Common myeloid progenitor, CD34-positive (primary cell): ENCODE measurements around the gene TTC23.
A peak's percentile ranks its signal among the peaks of the same experiment; 100 is the strongest.

Experiments used
- CTCF ChIA-PET: fragments of 350-600 bp; sonication (Branson Sonifier 250); formaldehyde crosslinking; loops from one replicate; lab custom pipeline; 2021; ENCODE audit warnings: antibody characterized with exemption; lab: Charles Lee
- POLR2A ChIA-PET: fragments of 350-600 bp; sonication (Branson Sonifier 250); formaldehyde crosslinking; loops from one replicate; lab custom pipeline; 2021; ENCODE audit warnings: antibody characterized with exemption; lab: Charles Lee
- DNase-seq, 3 donors: peaks; one replicate each; pipeline versions ENCODE4 v3.0.0 to v3.0.0-alpha.2; 2013
- H3K27ac ChIP-seq, 2 experiments: 1 replicate in 1 of 2; 2 replicates in 1 of 2; pipeline ENCODE4 v1.7.0; 2013; ENCODE audit warnings: inconsistent platforms in 2 of 2, low read length in 2 of 2, mild to moderate bottlenecking in 2 of 2, low read depth in 1 of 2, moderate library complexity in 1 of 2; ENCODE audit not compliant: severe bottlenecking in 2 of 2, insufficient read depth in 1 of 2, poor library complexity in 1 of 2
- H3K27me3 ChIP-seq, 5 experiments: replicated peaks in 2 of 5; 1 replicate in 3 of 5; 2 replicates in 2 of 5; pipeline versions ENCODE4 v1.6.1 to v1.7.0; 2013; ENCODE audit warnings: low read length in 4 of 5, mild to moderate bottlenecking in 2 of 5, moderate library complexity in 2 of 5, inconsistent platforms in 1 of 5; ENCODE audit not compliant: insufficient read depth in 5 of 5, control insufficient read depth in 4 of 5
- H3K36me3 ChIP-seq, 4 experiments: 1 replicate in 2 of 4; 2 replicates in 2 of 4; pipeline versions ENCODE4 v1.6.1 to v1.7.0; 2013; ENCODE audit warnings: low read length in 3 of 4, control low read depth in 1 of 4, mild to moderate bottlenecking in 1 of 4; ENCODE audit not compliant: control insufficient read depth in 4 of 4, insufficient read depth in 4 of 4
- H3K4me1 ChIP-seq, 4 experiments: 1 replicate in 3 of 4; 2 replicates in 1 of 4; pipeline versions ENCODE4 v1.6.1 to v1.7.1; 2013; ENCODE audit warnings: low read length in 3 of 4, mild to moderate bottlenecking in 3 of 4, control low read depth in 1 of 4, inconsistent platforms in 1 of 4, moderate library complexity in 1 of 4; ENCODE audit not compliant: control insufficient read depth in 4 of 4, insufficient read depth in 4 of 4; ENCODE audit errors: control extremely low read depth in 1 of 4
- H3K4me3 ChIP-seq, 7 experiments: 1 replicate in 4 of 7; 2 replicates in 3 of 7; pipeline versions ENCODE4 v1.5.1 to v1.7.0; 2013; ENCODE audit warnings: mild to moderate bottlenecking in 7 of 7, low read length in 6 of 7, moderate library complexity in 6 of 7, inconsistent platforms in 2 of 7, low read depth in 2 of 7, control low read depth in 1 of 7; ENCODE audit not compliant: insufficient read depth in 4 of 7, control insufficient read depth in 1 of 7; ENCODE audit errors: extremely low read depth in 1 of 7
- H3K9me3 ChIP-seq, 5 experiments: 1 replicate in 4 of 5; 2 replicates in 1 of 5; pipeline versions ENCODE4 v1.6.1 to v1.7.1; 2013; ENCODE audit warnings: low read length in 4 of 5, mild to moderate bottlenecking in 2 of 5, inconsistent platforms in 1 of 5, low read depth in 1 of 5, moderate library complexity in 1 of 5; ENCODE audit not compliant: control insufficient read depth in 4 of 5, insufficient read depth in 2 of 5; ENCODE audit errors: control extremely low read depth in 1 of 5
- WGBS: methylation state at CpG from one replicate; pipeline ENCODE4 v1.1.5; 2013; ENCODE audit not compliant: insufficient coverage; 5-methylcytosine and 5-hydroxymethylcytosine counted together

TTC23 gene

DNA sequence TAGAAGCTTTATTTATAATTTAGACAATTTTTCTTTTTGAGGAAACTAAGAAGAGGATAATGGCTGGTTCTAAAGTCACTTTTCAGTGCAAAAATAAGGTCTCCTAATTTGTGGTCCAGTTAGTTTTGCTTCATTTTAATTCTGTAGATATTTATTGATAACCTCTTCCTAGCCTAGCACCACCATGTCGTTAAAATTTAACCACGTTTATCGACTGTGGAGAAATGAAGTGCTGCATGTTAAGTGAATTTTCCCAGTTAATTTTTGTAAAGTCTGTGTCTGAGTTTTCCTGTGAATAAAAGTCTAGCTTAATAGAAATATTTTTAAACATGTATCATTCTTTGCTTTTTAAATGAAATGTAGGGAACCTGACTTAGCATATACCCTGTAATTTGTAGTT, 18.6 kb upstream of the TTC23 start:
- CTCF ChIA-PET: interaction anchor here (3.9 kb wide), 1 partner anchor 436 kb away, joined by 21 read pairs; no protein-coding TSS in a partner anchor
- Histone ChIP-seq H3K36me3 (no peaks in the 10 kb centered on the region), H3K4me1 (peaks cover 0 to 3% (median 0%) of the 10 kb centered on the region in 4 experiments), H3K27me3 (no peaks in the 10 kb centered on the region), H3K4me3 (no peak overlapping the region), H3K27ac (no peak overlapping the region), H3K9me3 (no peaks in the 10 kb centered on the region)
- POLR2A ChIA-PET: no interaction called here
- no peak for DNase-seq
- WGBS: no CpG with 5 or more reads among the region's 3 CpGs

DNA sequence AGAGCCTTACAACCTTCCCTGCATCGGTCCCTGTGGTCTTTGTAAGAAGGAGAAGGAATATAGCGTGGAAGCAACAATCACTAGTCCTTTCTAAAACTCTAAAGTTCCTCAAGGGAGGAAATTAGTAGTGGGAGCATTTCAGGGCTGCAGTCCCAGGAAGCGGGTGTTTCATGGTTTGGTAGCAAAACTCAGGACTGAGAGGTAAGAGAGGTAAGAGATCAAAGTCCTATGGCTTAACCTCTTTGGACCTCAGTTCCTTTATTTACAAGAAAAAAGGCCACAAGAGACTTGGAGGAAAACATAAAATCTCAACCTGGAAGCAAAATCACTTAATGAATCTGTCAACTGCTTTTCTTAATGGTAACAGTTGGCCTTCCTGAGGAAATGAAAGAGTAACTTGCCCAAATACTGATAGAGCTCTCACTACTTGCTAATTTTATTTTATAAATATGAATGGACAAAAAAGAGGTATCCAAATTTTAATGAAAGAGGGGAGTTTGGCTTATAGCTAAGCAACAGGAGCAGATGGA, 16.2 kb upstream of the TTC23 start:
- CTCF ChIA-PET: interaction anchor here (1.1 kb wide), 1 partner anchor 438 kb away, joined by 5 read pairs; no protein-coding TSS in a partner anchor
- no peak for DNase-seq
- Histone ChIP-seq H3K27me3 (no peaks in the 10 kb centered on the region), H3K27ac (no peak overlapping the region), H3K9me3 (no peaks in the 10 kb centered on the region), H3K36me3 (peaks cover 0 to 2% (median 0%) of the 10 kb centered on the region in 4 experiments), H3K4me1 (peaks cover 0 to 3% (median 0%) of the 10 kb centered on the region in 4 experiments), H3K4me3 (no peak overlapping the region)
- 100% methylated on average over 1 of the region's 3 CpGs for WGBS
- POLR2A ChIA-PET: no interaction called here

DNA sequence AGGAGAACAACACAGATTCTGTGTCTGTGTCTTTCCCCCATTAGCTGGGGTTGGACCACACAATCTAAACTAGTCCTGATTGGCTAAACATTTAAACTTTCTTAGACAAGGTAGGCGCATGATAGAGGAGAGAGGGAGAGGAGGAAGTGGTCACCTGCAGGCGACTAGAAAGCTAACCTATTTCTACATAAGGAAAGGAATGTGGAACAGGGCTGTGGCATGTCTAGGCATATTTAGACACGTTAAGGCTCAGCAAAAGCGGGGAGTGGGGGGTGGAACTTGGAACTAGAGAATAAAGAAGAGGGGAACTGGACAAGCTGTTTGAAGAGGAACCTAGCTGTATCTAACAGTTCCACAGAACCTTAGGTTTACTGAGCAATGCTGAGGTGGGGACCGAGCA, 14.7 kb upstream of the TTC23 start:
- 93% methylated on average over 4 of the region's 5 CpGs for WGBS
- POLR2A ChIA-PET: no interaction called here

DNA sequence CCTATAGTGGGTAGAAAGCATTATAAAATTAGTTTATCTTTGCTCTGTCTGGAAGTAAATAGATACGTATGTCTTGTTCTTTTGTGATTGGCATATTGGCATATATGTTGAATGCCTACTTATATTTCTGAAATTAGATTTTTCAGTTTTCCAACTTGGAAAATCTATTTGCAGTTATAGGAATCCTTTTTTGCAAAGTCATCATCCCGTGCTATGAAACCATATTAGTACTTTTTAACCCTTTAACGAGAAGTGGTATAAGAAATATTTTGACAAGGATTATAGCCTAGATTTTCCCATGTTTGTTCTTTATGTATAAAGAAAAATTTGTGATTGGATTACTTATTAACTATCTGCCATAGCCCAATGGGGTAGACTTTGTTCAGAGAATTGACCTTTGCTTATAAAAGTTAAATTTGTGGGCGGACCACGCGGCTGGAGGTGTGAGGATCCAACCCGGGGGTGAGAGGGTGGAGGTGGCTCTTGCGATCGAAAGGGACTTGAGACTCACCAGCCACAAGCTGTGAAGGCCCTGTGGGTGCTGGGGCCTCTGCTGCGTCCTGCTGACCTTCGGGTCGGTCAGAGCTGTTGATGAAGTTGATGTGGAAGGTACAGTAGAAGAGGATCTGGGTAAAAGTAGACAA, 7.8 kb upstream of the TTC23 start:
- ChIA-PET CTCF (no interaction called here), POLR2A (no interaction called here)
- no peak for DNase-seq
- Histone ChIP-seq H3K27me3 (no peaks in the 10 kb centered on the region), H3K4me3 (no peak overlapping the region), H3K9me3 (no peaks in the 10 kb centered on the region), H3K4me1 (peaks cover 3 to 12% (median 9%) of the 10 kb centered on the region in 4 experiments), H3K36me3 (peaks cover 0 to 16% (median 1%) of the 10 kb centered on the region in 4 experiments), H3K27ac (no peak overlapping the region)
- WGBS: 96% methylated on average over 4 of the region's 12 CpGs

More for the DNA sequence above, 14.7 kb upstream of the TTC23 start:
- CTCF ChIA-PET: interaction anchor here (1.3 to 3.4 kb wide), 5 partner anchors 8 to 440 kb away, joined by 3 to 20 read pairs (median 5); no protein-coding TSS in a partner anchor
- peaks cover 0 to 3% (median 0%) of the 10 kb centered on the region in 4 experiments for H3K4me1 ChIP-seq
- no peak for DNase-seq
- no peak overlapping the region for H3K27ac ChIP-seq
- H3K9me3 ChIP-seq: no peaks in the 10 kb centered on the region
- H3K27me3 ChIP-seq: no peaks in the 10 kb centered on the region
- no peak overlapping the region for H3K4me3 ChIP-seq
- H3K36me3 ChIP-seq: peaks cover 0 to 2% (median 0%) of the 10 kb centered on the region in 4 experiments

DNA sequence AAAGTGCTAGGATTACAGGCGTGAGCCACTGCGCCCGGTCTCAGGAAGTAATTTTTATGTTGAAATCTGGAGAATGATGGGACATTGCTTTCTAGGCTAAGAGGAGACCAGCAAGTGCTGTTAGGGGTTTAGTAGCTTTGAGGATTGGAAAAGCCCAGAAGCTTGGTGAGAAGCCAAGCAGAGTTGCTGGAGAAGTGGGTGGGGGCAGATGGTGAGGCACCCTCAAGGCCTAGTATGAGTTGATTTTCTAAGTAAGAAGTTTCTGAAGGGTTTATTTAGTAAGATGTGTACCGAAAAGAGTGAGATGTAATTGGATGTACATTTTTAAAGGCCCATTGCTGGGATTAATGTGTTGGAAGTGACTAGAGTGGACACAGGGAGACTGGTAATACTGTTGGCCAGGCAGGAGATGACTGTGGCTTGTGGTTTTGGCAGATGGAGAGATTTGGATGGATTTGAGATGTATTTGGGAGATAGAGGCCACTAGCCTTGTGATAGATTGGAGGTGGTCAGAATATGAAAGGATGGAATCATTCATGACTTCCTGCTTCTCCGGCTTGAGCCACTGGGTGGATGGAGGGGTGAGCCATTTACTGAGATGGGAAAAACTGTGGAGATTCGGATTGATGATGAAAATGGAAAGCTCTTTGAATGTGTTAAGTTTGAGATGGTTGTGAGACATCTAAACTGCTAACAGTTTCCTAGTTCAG, 4.2 kb upstream of the TTC23 start:
- no peak overlapping the region for H3K27ac ChIP-seq

DNA sequence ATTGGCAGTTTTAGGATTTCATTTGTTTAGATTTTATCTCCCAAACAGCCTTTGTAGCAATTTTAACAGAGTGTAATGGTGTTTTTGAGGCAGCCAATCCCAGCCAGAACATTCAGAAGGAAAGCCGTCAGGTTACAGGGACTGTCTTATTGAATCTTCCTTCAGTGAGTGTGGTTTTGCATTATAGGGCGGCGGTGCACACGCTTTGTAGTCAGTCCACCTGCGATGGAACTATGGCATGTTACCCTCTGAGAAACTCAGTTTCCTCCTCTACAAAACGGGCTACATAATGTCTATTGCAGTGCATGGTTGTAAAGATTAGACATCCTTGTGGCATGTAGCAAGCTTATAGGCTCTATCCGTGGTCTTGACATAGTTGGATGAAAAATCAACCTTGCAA, 2.9 kb upstream of the TTC23 start:
- Histone ChIP-seq H3K27me3 (no peaks in the 10 kb centered on the region), H3K4me1 (peaks cover 18 to 36% (median 31%) of the 10 kb centered on the region in 4 experiments), H3K27ac (no peak overlapping the region), H3K9me3 (no peaks in the 10 kb centered on the region), H3K36me3 (peaks cover 0 to 4% (median 0%) of the 10 kb centered on the region in 4 experiments), H3K4me3 (peak overlapping the region in 6 of 7 experiments; percentile 85 to 96 (median 90))
- no peak for DNase-seq
- ChIA-PET CTCF (interaction anchor here (0.7 to 2.4 kb wide), 3 partner anchors 20 to 921 kb away, joined by 3 to 14 read pairs (median 3); no protein-coding TSS in a partner anchor), POLR2A (no interaction called here)
- WGBS: 92% methylated on average over 5 of the region's 7 CpGs

More for the DNA sequence above, 4.2 kb upstream of the TTC23 start:
- no peaks in the 10 kb centered on the region for H3K9me3 ChIP-seq
- CTCF ChIA-PET: interaction anchor here (1.3 to 2.4 kb wide), 2 partner anchors 10 to 19 kb away, joined by 10 to 14 read pairs; no protein-coding TSS in a partner anchor
- peaks cover 18 to 32% (median 27%) of the 10 kb centered on the region in 4 experiments for H3K4me1 ChIP-seq
- DNase-seq: no peak
- POLR2A ChIA-PET: no interaction called here
- no peak overlapping the region for H3K4me3 ChIP-seq
- WGBS: 89% methylated on average over 5 of the region's 6 CpGs
- no peaks in the 10 kb centered on the region for H3K27me3 ChIP-seq
- peaks cover 0 to 12% (median 1%) of the 10 kb centered on the region in 4 experiments for H3K36me3 ChIP-seq
